Measurements from ENCODE around the gene MAGEF1.

Gene MAGEF1

DNA sequence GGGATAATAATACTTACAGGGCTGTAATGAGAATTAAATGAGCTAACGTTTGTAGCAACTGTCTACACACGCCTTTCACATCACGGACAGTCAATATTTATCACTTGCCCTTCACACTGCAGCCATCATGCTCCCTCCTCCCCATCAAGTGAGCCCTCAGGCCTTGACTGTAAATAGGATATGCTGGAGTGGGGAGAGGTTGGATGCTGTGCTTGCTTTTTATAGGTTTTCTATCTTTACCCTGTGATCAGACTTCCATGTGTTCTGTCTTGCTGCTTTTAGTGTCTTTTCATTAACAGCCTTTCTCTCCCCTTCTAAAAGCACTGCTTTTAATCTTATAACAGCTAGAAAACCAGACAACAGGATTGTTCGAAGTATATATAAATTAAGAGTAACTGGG lies 12.8 kb upstream of the MAGEF1 start:
- no peak for DNase-seq

DNA sequence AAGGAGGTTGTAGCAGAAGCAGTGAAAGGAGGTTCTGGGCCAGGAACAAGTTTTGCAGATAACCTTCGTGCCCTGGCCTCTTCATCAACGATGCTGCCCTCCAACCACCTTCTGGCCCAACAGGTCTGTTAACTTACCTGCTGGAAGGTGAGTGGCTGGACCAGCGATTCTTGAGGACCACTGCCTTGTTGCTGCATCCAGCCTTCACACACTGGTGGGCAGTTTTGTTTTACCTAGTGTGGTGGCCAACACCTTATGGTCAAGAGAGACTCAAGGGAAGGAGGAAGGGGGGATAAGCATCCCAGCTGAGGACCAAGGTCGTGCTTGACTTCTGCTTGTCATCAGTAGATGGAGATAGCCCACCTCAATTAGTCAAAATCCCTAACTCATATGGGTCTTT lies 7.8 kb upstream of the MAGEF1 start:
- no peak for DNase-seq

DNA sequence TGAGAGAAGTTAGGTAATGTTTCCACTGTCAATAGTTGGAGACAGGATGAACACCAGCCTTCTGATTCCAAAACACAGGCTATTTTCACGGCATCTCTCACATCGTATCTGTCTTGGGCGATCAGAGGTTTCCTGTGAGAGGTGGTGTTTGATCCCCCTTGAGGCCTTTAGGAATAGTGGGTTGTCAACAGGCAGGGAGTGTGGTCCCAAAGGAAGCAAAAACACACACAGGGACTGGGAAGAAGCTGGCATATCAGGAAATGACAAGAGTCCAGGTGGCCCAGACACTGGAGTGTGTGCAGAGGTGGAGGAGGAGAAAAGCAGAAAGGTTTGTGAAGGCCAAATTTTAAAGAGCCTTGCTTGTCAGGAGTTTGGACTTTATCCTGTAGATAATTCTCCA lies 6.6 kb upstream of the MAGEF1 start:
- DNase-seq = no peak

DNA sequence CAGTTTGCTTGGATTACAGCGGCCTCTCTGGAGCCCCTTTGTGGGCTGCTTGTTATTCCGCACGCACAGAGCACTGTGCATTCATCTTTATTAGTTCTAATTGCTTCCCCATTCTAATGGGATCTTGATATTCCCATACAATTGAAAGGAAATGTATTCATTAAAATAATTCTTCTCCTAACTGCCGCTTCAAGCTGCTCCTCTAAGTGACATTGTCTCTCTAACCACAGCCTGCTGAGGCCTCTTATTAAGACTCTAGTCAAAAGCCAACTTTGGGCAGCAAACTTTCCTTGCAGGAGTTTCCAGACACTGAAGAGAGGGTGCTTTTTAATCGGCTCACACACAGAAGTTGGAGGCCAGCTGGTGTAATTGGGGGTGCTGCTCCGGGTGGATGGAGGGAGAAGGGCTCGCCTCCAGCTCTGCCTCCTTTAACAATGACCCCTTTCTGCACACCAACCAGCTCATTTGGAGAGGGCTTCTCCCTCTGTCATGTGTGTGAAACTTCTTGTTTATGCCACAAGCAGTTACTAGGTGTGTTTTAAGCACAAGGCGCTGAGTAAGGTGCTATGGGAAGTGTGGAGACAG lies 5.6 kb upstream of the MAGEF1 start:
- DNase-seq = no peak

DNA sequence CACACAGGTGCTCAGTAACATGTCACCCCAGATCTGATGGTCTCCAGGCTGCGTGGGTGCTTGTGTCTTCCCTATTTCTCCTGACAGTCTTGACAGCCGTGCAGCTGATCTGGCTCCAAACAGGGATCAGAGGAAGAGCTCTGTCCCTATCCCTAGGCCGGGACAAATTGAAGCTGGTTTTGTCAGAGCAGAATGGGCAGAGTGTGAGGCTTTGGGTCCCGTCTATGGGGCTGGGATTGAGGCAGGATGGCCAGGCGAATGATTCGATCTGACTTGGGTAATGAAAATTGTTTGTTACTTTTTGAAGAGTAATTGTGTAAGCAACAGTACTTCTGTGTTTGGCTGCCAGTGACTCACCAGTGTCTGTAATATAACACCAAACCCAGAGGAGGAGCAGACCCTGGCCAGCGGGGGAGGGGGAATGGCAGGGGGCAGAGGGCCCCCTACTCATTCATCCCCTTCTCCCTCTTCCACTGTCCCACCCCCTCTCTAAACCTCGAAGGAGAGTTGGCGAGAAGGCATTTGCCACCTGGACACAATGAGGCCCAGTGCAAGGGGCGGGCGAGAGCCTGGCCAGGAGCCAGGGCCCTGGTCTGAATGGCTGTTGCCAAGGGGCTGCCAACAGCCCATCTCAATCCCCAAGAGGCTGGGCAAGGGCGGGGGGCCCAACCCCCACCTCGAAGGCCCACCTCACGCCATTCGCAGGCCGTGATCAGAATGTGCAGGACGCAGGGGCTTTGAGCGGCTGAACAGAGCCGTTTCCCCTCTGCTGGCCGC lies 4.9 kb upstream of the MAGEF1 start:
- no peak for DNase-seq

DNA sequence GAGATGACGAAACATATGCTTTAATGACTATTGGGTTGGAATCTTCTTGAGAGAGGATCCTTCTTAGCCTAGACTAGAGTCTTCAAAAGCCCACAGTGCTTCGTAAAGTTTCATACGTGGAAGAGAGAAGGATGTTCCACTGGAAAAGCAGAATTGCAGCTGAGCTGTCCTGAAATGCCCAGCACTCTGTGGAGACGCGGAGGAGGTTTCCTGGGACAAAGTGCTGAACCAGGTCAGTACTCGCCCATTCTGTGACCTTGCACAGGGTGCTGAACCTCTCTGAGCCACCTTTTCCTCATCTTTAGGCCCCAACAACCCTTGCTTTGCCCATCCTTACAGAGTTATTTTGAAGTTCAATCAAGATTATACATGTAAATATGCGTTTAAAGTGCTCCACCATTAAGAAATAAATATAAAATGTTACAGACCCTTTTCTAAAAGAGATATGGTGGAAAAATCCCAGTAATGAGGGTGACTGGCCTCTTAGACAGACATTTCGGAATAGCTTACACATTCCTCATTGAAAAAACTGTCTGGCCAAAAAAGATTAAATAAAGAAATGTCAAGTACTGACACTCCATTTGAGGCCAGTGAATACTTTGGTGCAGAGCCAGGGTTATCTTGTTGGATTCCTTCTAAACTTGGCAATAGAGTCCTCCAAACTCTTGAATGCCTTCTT lies 4.2 kb upstream of the MAGEF1 start:
- no peak for DNase-seq

DNA sequence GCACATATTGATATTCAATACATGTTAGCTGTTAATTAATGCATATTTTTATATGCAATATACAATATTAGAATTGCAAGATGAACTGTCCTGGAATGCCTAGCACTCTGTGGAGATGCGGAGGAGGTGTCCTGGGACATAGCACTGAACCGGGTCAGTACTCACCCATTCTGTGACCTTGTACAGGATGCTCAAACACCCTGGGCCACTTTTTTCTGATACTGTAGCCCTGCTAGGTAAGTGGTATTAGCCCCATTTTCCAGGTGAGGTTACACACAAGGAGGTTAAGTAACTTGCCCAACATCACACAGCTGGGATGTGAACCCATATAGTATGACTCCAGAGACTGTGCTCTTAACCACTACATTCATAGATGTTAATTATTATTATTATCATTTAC lies 1.7 kb upstream of the MAGEF1 start:
- DNase-seq = no peak

DNA sequence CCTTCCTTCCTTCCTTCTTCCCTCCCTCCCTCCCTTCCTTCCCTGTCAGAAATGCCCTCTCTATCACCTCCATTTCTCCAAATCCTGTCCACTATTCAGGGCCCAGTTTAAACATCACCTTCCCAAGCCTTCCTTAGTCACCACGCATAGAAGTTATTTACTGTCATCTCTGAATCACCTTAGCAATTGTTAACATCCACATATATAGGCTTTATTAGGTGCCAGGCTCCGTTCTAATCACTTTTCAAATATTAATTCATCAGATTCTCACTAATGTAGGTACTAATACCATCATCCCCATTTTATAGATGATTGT lies 1.1 kb upstream of the MAGEF1 start:
- no peak for DNase-seq

DNA sequence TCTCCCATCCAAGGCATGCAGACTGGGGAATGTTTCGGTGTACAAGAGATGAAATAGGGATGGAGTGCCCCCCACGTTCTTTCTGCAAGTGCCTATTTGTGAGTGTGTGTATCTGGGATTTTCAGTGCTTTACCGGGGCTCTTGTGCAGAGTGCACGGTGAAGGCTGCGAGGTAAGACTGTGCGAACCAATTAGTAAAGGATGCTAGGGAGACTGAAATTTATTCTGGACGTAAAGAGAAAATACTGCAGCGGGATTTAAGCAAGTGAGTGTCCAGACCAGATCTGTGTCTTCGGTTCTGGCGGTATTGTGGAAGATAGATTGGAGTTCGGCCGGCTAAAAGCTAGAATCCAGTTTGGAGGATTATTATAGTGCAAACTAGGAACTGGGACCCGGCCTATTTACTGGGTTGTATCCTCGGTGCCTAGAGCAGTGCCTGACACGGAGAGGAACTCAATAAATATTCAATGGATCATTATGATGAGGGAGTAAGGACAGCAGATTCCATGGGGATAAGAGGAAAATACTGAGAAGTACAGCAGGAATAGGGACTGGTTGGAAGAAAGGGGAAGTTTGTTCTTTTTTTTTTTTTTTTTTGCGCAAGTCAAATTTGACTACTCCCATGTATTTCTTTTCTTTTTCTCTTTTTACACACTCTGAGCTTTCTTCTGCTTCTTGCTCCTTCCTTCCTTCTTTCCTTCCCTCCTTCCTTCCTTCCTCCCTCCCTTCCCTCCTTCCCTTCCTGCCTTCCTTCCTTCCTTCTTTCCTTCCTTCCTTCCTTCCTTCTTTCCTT lies 580 bp upstream of the MAGEF1 start:
- no peak for DNase-seq

DNA sequence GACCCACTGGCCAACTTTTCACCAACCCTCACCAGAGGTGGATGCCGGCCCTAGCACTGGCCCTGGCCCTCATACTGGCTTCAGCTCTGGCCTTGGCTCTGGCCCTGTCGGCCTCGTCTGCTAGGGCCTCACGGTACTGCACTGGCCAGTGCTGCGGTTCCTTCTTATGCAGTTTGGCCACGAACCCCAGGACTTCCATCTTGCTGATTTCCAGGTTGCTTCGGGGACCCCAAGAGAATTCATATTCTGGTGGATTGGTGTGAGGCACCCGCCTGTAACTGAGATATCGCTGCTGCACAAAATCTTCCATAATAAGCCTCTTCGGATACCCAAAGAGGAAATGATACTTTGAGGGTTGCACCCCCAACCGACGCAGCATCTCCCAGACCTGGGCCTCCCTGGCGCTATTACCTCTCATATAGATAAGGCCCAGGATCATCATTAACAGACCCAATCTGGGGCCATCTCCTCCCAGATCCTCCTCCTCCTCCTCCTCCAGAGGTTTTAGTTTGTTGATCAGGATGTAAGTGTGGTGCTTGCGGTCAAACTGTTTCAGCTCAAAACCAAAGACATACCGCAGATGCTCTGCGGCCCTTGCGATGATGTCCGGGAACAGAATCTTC lies 883 bp downstream of the MAGEF1 start:
- DNase-seq = no peak

DNA sequence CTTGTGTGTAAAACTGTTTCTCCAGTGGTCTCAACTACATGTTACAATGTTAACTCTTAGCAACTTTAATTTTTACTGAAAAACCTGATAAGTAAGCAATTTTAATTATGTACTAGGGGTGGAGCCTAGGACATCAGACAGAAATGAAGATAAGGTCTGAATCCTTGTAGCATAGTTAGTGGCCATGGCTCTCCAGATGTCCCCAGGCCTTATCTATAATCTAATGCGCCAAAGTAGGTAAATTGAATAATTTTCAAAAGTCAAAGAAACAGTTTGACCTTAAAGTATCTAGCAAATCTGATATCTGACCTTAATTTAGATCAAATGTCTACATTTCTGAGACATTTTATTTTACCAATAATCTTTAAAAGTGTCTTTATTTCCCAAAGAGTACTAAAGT lies 8.2 kb downstream of the MAGEF1 start:
- DNase-seq = no peak

DNA sequence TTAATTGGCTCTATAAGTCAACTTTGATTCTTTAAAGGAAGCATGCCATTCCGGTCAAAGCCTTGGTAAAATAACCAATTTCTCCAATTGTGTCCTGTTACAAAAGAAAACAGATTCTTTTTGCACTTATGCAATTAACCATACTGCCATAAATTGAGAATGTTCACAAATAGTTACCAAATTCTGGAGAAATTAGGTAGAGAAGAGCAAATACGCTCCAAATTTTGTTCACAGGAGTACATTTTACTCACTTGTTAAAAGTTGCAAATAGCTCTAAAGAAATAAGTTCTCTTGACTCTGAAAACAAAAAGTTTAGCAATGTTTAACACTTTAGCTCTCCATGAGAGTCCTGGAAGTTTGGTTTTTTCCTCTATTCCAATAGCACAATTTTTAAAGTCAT lies 11.1 kb downstream of the MAGEF1 start:
- DNase-seq = no peak

DNA sequence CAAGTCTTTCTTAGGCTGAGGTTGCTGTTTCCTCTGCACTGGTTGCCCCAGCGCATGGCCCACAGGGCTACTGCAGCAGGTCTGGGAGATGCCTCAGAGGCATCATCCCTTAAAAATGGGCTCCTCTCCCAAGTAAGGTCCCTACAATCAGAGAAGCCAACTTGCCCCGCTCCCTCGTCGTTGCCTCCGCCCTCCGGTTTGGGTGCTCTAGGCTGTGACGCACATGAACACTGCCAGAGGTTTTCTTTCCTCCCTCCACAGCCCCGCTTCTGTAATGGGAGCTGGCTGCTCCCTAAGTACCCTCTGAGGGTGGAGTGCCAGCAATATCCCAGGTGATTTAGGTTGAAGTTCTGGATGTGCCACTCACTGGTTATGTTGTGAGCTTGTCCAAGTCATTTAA lies 14.0 kb downstream of the MAGEF1 start:
- no peak for DNase-seq

DNA sequence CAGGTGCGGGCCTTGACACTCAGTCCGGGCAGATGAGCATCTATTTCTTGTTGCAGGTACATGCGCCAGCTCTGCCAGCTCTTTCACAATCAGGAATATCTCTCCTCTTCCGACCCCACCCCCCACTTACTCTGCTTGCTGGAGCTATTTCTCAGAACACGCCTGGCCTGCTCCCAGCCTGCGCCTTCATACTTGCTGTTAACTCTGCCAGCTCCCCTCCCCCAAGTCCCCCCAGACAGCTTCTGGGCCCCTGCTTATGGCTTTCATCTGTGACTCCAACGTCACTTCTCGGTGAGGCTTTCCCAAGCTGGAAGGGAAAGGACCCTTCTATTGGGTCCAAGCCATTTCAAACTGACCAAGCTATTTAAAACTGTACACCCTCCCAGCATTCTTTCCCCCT lies 15.2 kb downstream of the MAGEF1 start:
- no peak for DNase-seq

DNA sequence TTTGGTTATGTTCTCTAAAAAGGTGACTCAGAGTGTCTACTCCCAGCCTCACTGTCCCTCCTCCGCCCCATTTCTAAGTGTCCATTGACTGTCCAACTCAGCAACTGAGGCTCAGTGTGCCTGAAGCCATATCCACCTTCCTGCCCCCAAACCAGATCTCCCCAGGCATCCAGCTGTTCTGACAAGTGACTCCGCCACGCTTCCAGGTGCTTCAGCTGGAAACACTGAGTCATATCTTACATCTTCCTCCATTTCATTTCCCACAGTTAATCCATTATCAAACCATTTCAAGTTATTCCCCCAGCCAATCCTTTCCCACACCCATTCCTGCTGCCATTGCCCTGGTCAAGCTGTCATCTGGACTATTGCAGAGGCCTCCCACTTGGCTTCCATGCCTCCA lies 17.1 kb downstream of the MAGEF1 start:
- no peak for DNase-seq

DNA sequence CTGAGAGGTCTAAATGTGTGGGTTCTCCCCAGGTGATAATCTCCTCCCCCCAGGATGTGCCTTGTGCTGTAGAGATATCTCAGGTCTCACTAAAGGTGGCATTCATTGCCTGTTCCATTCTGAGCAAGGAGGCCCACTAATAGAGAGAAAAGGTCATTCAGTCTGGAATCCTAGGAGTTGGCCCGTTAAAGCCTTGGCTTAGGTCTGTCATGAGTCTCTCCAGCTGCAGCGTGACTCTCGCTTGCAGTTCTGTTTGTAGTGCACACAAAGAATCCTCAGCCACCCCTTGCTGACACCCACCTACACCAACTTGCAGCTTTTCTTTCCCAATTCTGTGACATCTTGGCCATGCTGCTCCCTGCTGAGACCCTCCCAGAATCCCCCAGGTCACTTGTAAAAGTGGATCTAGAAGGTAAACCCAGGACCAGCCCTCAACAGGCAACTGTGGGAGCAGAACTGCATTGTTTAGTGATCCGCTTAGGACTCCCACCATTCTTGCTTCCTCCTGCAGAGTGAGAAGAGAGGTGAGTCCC lies 17.7 kb downstream of the MAGEF1 start:
- no peak for DNase-seq

DNA sequence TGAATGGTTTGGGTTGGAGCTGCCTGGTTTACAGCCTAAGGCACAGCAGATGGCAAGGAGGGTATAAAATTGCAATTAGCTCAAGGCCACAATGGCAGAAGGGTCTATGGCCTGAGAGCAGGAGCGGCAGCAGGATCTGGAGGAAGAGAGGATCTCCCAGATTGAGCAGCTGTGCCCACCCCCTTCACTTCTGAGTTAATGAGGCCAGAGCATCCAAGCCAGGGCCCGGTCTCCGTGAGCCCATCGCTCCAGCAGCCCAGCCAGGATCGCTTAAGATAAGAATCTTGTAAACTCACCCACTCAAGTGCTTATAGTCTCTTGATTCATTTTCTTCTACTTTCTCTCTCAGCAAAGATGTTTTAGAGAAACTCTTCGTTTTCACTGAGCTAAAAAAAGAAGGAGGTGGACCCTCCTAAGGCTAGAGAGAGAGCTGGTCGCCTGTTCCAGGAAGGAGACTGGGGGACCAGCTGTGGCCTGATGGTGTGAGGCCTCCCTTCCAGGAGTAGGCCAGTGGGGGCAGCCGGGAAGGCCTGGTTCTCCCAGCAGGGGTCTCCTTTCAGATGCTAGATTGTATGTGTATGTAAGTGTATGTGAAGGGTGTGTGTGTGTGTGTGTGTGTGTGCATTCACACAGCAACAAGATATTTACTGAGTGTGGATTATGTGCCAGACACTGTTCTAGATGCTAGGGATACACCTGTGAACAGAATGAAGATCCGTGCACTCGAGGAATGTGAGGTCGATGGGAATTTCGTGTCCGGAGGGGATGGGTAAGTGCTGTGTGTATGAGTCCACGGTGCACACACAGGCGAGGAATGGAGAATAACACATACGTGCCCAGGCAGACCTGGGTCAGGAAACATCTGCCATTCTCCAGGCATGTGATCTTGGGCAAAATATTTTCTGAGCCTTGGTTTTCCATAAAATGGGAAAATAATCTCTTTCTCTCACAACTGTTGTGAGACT lies 18.6 kb downstream of the MAGEF1 start:
- no peak for DNase-seq

DNA sequence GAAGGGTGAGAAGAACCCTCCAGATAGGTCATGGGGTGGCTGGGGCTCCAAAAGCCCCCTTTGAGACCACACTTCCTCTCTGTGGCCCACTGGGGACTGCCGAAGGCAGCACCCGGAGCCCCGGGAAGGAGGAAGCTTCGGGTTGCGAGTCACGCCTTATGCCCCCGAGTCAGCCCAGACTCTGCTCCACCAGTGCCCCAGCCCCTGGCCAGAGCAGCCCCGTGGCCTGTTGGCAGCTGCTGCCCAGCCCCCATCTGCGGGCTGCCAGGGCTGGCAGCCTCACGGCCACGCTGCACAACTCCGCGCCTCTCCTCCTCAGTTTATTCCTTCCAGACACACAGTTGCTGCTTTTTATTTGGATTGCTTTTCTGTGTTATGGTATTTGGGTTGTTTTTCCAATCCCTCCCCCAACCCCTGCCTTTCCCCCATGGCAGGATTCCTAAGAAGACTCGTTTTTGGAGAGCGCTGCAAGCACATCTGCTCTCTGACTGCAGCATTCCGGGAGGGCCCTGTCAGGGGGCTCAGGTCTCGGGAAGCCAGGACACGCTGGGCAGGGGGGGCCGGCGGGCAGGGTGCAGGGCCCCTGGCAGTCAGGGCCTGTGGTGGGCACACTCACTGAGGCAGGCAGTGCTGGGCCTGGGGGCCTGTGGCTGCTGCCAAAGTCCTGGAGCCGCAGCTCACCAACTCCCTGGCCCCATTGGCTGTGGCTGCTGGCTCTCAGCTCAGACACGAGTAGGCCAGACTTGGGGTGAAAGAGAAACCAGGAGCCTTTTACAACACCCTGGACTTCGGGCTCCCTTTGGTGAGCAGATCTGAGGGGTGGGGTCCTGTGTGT lies 20.2 kb downstream of the MAGEF1 start:
- DNase-seq = no peak

DNA sequence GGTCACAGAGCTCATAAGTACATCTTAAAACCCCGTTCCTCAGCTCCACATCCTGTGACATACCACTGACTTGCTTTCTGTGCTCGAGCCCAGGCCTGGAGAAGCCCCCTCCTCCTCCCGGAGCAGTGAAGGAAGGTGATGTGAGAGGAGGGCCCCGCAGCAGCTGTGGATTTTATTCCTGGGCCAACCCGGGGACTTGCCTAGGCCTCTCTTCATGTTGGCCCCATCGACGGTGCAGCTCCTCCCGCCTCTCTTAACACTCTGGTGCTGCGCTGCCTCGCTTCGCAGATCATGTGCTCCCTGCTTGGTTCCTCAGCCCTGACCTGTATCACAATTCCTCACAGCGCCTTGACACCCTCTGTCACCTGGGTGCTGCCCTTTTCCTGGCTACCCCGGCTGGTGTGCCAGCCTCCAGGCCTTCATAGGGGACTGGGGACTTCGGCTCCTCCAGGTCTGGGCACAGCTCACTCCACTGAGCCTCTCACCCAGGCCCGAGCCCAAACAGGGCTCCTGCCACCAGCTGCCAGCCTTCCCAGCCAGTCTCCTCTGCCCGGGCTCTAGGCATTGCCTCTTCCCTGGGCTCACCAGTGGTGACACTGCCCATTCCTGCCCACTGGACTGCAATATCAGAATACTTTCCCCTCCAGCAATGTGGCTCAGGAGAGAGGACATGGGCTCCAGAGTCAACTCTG lies 21.5 kb downstream of the MAGEF1 start:
- DNase-seq = no peak

DNA sequence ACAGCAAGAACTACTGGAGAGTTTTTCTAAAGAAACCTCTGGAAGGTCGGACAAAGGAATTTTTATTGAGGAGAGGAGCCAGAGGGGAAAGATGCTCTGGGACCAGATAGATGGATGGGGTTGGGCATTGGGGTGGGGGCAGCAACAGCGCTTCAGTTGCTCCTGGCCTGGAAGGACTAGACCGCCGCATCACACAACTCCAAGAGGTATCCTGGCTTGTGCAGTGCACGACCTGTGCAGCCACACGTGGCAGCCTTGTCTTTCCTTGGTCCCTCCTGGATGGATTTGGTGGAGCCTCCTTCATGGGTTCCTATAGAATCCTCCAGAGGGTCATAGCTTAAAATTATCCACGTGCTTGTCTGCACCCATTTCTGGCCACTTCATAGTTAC lies 23.0 kb downstream of the MAGEF1 start:
- DNase-seq = no peak
